NCI-H1105 treated with DMSO at 0.1 percent for 48 hours (cell line): ENCODE results near the gene DDX21.
"Not testable (repeated sequence)": the region's sequence is repeated elsewhere in the genome, so short reads cannot be mapped to it uniquely, and the experiment has no call there.

Source experiments
- DNase-seq: peaks from one replicate; lab custom pipeline; 2025; lab: John Stamatoyannopoulos, UW

Gene DDX21

GRCh38 chr10:68955832-68956532 is at the start of gene DDX21:
TSS of gene DDX21 (plus strand) at chr10:68956170. CDS start at chr10:68956226, 56 bp downstream.
- DNase-seq: peak; percentile 71

- no peak for DNase-seq
These were observed 31.4 kb upstream of the DDX21 start for GRCh38 chr10:68924593-68924992.

GRCh38 chr10:68925489-68925888 is 30.5 kb upstream of the DDX21 start:
- DNase-seq: no peak

- not testable (repeated sequence) for DNase-seq
These were observed 26.8 kb upstream of the DDX21 start for GRCh38 chr10:68929157-68929556.

- DNase-seq: not testable (repeated sequence)
These were observed 26.1 kb upstream of the DDX21 start for GRCh38 chr10:68929888-68930287.

- not testable (repeated sequence) for DNase-seq
These were observed 23.1 kb upstream of the DDX21 start for GRCh38 chr10:68932860-68933259.

GRCh38 chr10:68934994-68935393 is 21.0 kb upstream of the DDX21 start:
- no peak for DNase-seq

- DNase-seq: no peak
These were observed 17.9 kb upstream of the DDX21 start for GRCh38 chr10:68938117-68938516.

- DNase-seq: no peak
These were observed 17.1 kb upstream of the DDX21 start for GRCh38 chr10:68938884-68939283.

- DNase-seq: not testable (repeated sequence)
These were observed 15.1 kb upstream of the DDX21 start for GRCh38 chr10:68940917-68941316.

GRCh38 chr10:68950598-68950997 is 5.4 kb upstream of the DDX21 start:
- DNase-seq: no peak

- no peak for DNase-seq
These were observed 1.1 kb upstream of the DDX21 start for GRCh38 chr10:68954904-68955303.

GRCh38 chr10:68955355-68955831 is 577 bp upstream of the DDX21 start:
- DNase-seq: no peak

- DNase-seq: no peak
These were observed 1.3 kb downstream of the DDX21 start for GRCh38 chr10:68957284-68957615.

GRCh38 chr10:68957654-68958053 is 1.7 kb downstream of the DDX21 start:
- no peak for DNase-seq

- no peak for DNase-seq
These were observed 3.9 kb downstream of the DDX21 start for GRCh38 chr10:68959695-68960527.

- DNase-seq: no peak
These were observed 7.2 kb downstream of the DDX21 start for GRCh38 chr10:68963151-68963550.

- no peak for DNase-seq
These were observed 18.0 kb downstream of the DDX21 start for GRCh38 chr10:68973975-68974374.

GRCh38 chr10:68975936-68976473 is 20.0 kb downstream of the DDX21 start:
- DNase-seq: not testable (repeated sequence)

GRCh38 chr10:68979738-68980137 is 23.8 kb downstream of the DDX21 start:
- DNase-seq: not testable (repeated sequence)

GRCh38 chr10:68981074-68981473 is 25.1 kb downstream of the DDX21 start:
- DNase-seq: no peak

GRCh38 chr10:68982389-68982788 is 26.4 kb downstream of the DDX21 start:
- no peak for DNase-seq

- no peak for DNase-seq
These were observed 31.6 kb downstream of the DDX21 start for GRCh38 chr10:68987611-68988010.
